ENCODE measurements around the gene LRP5.

GRCh38 chr11:68399916-68400315 lies 87.5 kb downstream of the LRP5 start:
- TF ChIP-seq EZH2 (IDR thresholded peaks at IDR 0.05; ENCODE audit: low read depth, unreplicated experiment): no peak
- no peak for TF ChIP-seq CTCF (conservative IDR thresholded peaks at IDR 0.05; ENCODE audit: low read depth in 2 of 2)
- TF ChIP-seq POLR2AphosphoS5 (IDR thresholded peaks at IDR 0.05; ENCODE audit: low read depth): no peak
- no peak for TF ChIP-seq REST (IDR thresholded peaks at IDR 0.05; ENCODE audit: unreplicated experiment)
- no peak for TF ChIP-seq ZNF331 (CRISPR knock-in tag; IDR thresholded peaks at IDR 0.05; ENCODE audit: low read depth)
- TF ChIP-seq CREB1 (CRISPR knock-in tag; IDR thresholded peaks at IDR 0.05; ENCODE audit: low read depth): no peak
- no peak for TF ChIP-seq ZNF114 (CRISPR knock-in tag; IDR thresholded peaks at IDR 0.05)
- no peak for TF ChIP-seq STAT1 (IDR thresholded peaks at IDR 0.05; ENCODE audit: unreplicated experiment)
- no peak for TF ChIP-seq JUNB (IDR thresholded peaks at IDR 0.05; ENCODE audit: unreplicated experiment)
- TF ChIP-seq EZH2phosphoT487 (IDR thresholded peaks at IDR 0.05; ENCODE audit: unreplicated experiment): no peak
- no peak for TF ChIP-seq ETS1 (IDR thresholded peaks at IDR 0.05)
- no peak for TF ChIP-seq NANOG (IDR thresholded peaks at IDR 0.05; ENCODE audit: borderline replicate concordance)
